Articular chondrocyte of knee joint (primary cell): ENCODE data around the gene SLF1. TPM values are rescaled to one million over a fixed set of nuclear protein-coding genes. Genes with fewer than 3 reads are reported as not detected.

Source experiments
- total RNA-seq: library from RNA; depleted of rRNA; stranded (reverse); fragments of >200 nt; gene quantifications from 2 replicates; pipeline ENCODE4 v1.2.3, GENCODE V29; 2012

SLF1 gene
- total RNA-seq = 6.9 and 8.2 TPM in 2 replicates

DNA sequence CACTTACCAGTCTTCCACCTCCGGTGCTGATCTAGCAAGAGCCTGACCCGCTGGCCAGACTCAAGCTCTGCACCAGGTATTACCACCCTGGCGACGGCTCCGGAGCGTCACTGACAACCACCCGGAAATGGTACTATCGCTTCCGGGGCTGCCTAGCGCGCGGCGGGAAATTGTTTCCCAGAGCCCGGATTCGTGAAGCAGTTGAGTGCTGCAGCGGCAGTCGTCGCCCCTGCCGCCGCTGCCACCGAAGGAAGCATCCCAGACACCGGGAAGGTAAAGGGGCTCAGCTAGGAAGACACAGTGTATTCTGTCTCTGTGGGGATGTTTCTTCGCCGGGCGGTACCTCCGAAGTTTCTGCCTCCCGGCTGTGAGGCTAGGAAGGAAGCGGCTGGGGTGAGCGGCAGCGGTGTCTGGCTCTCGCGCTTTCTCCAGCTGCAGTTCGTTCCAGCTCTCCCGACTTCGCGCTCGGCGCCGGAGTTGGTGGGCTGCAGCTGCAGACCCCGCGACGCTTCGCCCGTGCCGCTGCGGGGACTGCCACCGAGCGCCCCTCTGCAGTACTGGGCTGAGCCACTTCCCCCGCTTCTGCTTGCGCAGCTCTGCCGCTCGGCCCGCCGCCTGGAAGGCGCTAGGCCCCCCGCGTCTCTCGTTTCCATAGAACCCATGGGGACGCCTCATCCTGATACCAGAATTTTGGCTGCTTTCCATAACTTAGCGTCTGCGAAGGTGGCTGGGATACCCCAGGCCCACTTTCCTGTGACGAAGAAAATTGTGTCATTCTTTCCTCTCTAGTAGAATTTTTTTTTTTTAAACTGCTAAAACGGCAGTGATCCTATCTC lies at the start of gene SLF1, which contains the start of gene KIAA0825:
Gene SLF1, plus strand, starts transcription at position 177 of the 836 bp plus-strand sequence. CDS start 10,142 bp downstream, outside the sequence.
Gene KIAA0825, minus strand, starts transcription at position 112 of the 836 bp plus-strand sequence. CDS start 81,478 bp downstream, outside the sequence.

Other genes starting within 250 kb of the SLF1 start
- 10.1 and 13.9 TPM in 2 replicates for gene KIAA0825, start 65 bp upstream of the SLF1 start, total RNA-seq